NT2/D1 (cell line): ENCODE results near the gene BSND.

Experiments
- SUZ12 ChIP-seq: IDR thresholded peaks from 2 replicates; pipeline ENCODE4 v1.6.1; 2011; ENCODE audit not compliant: insufficient read length, insufficient read depth; ENCODE audit errors: extremely low read depth
- ZNF274 ChIP-seq: IDR thresholded peaks from 2 replicates; pipeline ENCODE4 v1.6.1; 2011; ENCODE audit warnings: mild to moderate bottlenecking, low read depth, low read length

- no peak for TF ChIP-seq ZNF274
- no peak for TF ChIP-seq SUZ12
These were observed 6.8 kb upstream of the BSND start for GRCh38 chr1:54991939-54992338.
